Skeletal muscle tissue (tissue), 2 donors: ENCODE measurements around the gene DIP2C. TPM values are rescaled to one million over a fixed set of nuclear protein-coding genes. Genes with fewer than 3 reads are reported as not detected.
A peak's percentile ranks its signal among the peaks of the same experiment; 100 is the strongest.

ENCODE experiments used
- small RNA-seq: library from RNA; depleted of rRNA; stranded (forward); fragments of <200 nt; gene quantifications from one replicate; pipeline ENCODE3, GENCODE V24; 2014
- total RNA-seq: library from RNA; depleted of rRNA; stranded (reverse); fragments of >200 nt; gene quantifications from one replicate; pipeline ENCODE4 v1.2.3, GENCODE V29; 2014

Gene DIP2C
- total RNA-seq, 1 donor from 2014 or later, result 18.8 TPM

Small RNAs within 50 kb of the gene (small RNA-seq; reads per million reads assigned to genes)
- gene MIR5699, result 1.5 reads per million, percentile 83 among the genes with 10 or more reads in this experiment
- gene RN7SL754P, result not detected
- gene RNA5SP298, result 0.30 reads per million, percentile 31 among the genes with 10 or more reads in this experiment

Other genes with a start within 250 kb of the DIP2C start
- gene LARP4B, start 242.0 kb upstream of the DIP2C start, total RNA-seq, result 30.8 TPM